NCI-H748 treated with DMSO at 0.1 percent for 48 hours (cell line): ENCODE results near the gene GP1BB.
"Not testable (repeated sequence)": the region's sequence is repeated elsewhere in the genome, so short reads cannot be mapped to it uniquely, and the experiment has no call there.

Source experiments
- DNase-seq: peaks from one replicate; lab custom pipeline; 2025; lab: John Stamatoyannopoulos, UW

GP1BB gene

DNA sequence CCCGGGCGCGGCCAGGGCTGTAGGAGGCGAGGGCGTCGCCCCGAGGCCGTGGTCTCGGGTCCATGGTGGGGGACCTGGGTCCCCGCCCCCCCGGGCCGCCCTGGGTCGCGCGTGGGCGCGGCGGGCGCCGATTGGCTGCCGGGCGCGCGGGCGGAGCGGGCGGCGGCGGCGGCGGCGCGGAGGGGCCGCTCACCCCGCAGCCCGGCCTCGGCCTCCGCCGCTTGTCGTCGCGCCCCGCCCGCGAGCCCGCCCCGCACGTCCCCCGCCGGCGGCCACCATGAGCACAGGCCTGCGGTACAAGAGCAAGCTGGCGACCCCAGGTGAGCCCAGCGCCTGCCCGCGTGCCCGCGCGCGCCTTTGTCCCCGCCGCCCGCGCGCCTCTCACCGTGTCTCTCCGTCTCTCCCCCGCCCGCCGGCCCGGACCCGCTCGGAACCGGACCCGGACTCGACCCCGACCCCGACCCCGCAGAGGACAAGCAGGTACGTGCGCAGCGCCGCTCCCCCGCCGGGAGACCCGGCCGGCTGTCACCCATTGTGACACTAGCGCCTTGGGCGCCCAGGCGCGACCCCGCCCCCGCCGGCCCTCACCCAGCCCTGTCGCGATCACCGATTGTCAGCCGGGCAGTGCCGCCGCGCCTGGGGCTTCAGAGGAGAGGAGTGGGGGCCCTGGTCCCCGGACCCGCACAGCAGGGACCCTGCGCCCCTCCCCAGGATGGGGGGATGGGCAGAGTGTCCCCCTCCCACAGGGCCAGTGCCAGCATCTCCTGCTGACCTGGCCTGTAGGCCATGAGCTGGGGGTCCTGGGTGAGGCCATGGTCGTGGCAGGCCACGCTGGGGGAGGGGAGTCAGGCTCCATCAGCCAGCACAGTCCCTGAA is 8.8 kb upstream of the GP1BB start, which contains the start of gene SEPTIN5:
SEPTIN5 (plus strand) TSS at position 192 of the 876 bp plus-strand sequence; CDS start at position 278, 86 bp downstream.
- no peak for DNase-seq

DNA sequence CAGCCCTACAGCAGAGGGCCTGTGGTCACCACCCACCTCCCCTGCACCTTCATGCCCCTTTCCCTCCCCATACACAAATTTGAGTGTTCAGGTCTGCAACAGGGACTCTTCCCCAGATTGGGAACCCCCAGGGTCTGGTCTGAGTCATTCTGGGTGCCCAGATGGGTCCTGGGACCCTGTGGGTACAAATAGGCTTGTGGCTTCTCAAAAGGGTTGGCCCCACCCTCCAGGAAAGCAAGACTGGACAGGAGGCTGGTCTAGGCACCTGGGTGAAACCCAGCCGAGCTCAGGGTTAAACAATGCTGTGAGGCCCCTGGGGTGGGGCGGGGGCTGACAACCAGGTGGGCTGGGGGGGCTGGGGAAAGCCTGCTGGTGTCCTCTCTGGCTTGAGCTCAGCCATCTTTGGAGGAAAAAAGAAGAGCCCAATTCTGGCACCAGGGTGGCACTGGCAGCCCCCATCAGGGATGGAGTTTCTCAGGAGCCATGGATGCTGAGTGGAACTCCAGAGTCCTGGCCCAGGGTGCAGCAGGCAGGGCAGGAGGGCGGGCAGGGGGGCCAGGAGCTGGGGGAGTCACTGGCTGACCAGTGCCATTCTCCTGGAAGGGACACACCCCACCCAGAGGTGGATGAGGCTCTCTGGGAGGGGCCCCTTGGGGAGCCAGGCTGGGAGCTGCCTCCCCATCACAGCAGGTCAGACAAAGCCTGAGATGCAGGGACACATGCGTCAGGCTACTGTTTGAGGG is 8.0 kb upstream of the GP1BB start:
- no peak for DNase-seq

DNA sequence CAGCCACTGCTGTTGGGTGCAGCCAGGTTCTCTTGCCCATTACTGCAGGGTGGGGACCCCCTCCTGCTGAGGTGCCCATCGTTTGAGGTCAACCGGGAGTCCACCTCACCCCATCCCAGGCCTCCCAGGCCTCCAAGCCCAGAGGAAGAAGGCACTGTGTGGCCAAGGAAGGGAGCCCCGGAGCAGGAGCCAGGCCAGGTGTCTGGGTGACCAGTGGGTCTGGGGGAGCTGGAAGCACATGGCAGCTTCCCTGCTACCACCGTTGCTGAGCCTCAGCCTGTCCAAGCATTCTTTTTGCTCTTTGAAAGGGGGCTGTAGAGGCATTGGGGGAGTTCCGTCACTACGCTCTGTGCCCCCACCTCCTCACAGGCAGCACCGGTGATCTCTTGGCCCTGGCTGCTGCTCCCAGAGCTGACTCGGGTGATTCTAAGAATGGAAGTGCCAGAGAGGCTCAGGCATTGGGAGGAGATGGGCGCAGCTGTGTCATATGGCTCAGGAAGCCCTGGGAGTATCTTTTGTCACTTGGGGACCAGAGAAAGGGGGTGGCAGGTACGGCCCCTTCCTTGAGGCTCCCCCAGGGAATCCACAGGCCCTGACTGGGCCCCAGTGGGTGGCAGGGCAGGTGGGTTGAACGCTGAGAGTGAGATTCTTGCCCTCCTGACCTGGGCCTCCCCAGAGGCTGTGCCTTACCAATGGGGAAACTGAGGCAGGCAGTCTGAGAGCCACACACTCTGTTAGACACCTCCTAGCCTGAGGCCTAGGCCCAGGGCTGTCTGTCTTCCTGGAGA is 7.1 kb upstream of the GP1BB start:
- no peak for DNase-seq

DNA sequence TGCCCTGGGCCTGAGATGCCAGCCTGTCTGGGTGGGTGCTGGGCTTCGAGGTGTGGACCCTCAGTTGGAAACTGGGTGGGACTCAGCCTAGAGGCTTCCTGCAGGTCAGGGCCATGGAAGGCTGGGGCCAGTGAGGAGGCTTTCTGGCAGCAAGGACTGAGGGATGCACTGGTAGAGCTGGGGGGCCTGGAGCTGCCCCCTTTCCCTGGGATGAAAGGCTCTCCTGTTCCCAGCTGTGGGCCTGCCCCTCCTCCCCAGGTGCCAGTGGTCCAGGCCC is 6.6 kb upstream of the GP1BB start:
- no peak for DNase-seq

DNA sequence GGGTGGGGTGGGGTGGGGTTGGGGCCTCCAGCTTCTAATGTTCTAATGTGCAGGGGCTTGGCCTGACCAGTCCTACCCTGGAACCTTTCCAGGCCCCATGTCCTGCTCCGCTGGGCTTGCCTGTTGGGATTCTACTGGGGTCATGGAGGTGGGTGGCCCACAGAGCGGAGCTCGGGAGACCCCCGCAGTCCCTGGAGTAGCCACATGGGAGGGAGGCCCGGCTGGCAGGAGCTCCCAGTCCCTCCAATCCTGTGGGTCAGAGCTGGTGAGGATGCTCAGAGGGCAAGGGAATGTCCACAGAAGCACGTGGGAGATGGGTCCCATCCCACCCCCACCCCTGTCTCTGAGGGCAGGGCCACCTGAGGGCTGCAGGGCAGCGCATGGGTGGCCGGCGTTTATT is 6.2 kb upstream of the GP1BB start:
- no peak for DNase-seq

DNA sequence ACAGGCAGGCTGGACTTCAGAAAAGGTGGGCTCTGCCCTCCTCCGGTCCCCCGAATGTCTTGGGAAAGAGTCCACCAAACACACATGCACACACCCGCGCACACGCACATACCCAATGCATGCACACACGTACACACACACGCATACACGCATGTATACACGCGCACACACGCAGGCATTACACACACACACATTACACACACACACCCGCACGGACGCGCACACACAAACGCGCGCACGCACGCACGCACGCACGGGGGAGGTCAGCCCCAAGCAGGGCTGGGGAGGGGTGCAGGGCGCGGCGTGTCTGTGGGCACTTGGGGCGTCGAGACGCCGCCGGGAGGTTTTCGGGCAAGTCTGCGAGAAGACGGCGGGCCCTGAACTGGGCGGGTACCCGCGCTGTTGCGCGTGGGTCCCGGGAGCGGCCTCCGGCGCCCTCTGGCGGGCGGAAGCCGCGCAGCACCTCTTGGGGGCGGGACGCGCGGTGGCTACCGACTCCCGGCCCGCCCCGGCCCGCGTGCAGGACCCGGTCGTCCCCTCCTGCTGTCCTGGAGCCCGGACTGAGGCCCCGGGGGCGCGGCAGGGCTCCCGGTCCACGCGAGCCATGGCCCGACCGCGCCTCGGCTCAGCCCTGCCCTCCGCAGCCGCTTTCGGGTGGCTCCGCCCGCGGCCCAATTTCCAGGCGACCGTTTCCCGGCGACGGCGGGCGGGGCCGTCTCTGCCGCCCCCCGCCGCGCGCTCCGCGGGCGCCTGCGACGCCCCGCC is 5.5 kb upstream of the GP1BB start:
- DNase-seq: peak; percentile 22

GRCh38 chr22:19718456-19719049 is 4.8 kb upstream of the GP1BB start:
- no peak for DNase-seq

- no peak for DNase-seq
These were observed 4.3 kb upstream of the GP1BB start for GRCh38 chr22:19719050-19719482.

GRCh38 chr22:19719488-19720021 is 3.8 kb upstream of the GP1BB start:
- no peak for DNase-seq

DNA sequence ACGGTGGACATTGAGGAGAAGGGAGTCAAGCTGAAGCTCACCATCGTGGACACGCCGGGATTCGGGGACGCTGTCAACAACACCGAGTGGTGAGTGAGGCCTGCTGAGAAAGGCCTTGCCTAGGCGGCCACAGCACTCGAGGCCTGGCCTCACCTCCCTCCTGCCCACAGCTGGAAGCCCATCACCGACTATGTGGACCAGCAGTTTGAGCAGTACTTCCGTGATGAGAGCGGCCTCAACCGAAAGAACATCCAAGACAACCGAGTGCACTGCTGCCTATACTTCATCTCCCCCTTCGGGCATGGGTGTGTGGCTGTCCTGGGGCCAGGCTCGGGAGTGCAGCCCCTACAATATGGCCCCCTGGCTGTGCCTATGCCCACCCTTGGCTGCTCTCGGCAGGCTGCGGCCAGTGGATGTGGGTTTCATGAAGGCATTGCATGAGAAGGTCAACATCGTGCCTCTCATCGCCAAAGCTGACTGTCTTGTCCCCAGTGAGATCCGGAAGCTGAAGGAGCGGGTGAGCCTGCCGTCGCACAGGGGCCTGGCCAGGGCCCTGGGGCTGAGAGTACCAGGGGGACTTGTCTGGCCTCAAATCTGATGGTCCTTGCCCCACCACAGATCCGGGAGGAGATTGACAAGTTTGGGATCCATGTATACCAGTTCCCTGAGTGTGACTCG is 3.0 kb upstream of the GP1BB start:
- no peak for DNase-seq

DNA sequence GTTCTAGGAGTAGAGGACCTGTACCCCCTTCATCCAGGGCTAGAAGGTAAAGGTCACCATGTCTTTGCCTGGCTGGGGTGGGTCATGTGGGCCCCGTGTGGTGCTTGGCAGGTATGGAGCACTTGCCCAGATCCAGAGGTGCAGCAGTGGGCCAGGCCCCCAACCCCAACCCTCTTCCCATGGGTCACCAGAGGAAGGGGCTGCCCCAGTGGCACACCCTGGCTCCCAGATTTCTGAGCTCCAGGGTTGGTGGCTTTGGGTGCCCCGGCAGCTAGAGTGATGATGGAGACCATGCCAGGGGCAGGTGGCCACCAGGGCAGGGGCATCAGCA is 2.4 kb upstream of the GP1BB start:
- DNase-seq: no peak

DNA sequence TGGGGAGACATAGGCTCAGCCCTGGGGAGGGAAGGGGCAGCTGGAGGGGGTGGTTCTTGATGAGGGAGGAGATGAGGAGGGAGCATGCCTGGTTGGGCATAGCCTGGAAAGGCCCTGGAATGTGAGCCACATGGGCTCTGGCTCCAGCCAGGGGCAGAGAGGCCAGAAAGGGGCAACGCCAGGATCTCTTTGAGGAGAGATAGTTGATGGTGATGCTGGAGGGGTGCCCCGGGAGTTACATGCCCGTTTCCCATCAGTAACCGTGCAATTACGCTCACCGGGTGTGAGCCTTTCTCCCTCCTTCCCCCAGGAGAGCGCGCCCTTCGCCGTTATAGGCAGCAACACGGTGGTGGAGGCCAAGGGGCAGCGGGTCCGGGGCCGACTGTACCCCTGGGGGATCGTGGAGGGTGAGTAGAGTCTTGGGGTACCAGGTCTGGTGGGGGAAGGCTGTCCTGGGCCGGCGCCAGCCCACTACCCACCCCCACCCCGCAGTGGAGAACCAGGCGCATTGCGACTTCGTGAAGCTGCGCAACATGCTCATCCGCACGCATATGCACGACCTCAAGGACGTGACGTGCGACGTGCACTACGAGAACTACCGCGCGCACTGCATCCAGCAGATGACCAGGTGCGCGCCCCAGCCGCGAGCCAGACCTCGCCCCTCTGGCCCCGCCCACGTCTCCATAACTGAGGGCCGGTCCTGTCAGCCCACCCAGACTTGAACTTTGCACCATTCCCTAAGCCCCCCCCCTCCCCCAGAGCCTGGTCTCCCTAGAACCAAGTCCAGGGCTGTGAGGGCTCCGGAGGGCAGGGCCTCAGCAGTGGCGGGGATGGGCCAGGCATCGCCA is 1.8 kb upstream of the GP1BB start:
- DNase-seq: no peak

GRCh38 chr22:19722178-19722981 is 959 bp upstream of the GP1BB start:
- DNase-seq: no peak

GRCh38 chr22:19722982-19723231 is 432 bp upstream of the GP1BB start:
- no peak for DNase-seq

GRCh38 chr22:19723983-19724827 is 866 bp downstream of the GP1BB start:
- DNase-seq: peak; percentile 9

DNA sequence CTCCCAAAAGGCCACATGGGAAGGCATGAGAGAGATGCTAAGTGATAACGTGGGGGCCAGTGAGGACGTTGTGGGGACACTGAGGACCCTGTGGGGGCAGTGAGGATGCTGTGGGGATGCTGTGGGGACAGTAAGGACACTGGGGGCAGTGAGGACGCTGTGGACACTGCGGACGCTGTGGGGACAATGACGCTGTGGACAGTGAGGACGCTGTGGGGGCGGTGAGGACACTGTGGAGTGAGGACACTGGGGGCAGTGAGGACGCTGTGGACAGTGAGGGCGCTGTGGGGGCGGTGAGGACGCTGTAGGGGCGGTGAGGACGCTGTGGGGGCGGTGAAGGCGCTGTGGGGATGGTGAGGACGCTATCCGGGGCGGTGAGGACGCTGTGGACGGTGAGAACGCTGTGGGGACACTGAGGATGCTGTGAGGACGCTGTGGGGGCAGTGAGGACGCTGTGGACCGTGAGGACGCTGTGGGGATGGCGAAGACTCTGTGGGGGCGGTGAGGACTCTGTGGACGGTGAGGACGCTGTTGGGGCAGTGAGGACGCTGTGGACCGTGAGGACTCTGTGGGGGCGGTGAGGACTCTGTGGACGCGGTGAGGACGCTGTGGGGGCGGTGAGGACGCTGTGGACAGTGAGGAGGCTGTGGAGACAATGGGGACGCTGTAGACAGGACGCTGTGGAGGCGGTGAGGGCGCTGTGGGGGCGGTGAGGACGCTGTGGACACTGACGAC is 1.8 kb downstream of the GP1BB start:
- DNase-seq: no peak

GRCh38 chr22:19726064-19726788 is 2.9 kb downstream of the GP1BB start:
- DNase-seq: not testable (repeated sequence)
